HG03060 (cell line): ENCODE data around the gene KLHL17.
"Not testable (repeated sequence)": the region's sequence is repeated elsewhere in the genome, so short reads cannot be mapped to it uniquely, and the experiment has no call there.

ENCODE experiments used
- ATAC-seq: cut with Tn5 transposase; IDR thresholded peaks from one replicate; pipeline ENCODE4 v1.9.1; 2021; ENCODE audit warnings: low read depth, moderate number of reproducible peaks; ENCODE audit not compliant: unreplicated experiment

KLHL17 gene

GRCh38 chr1:935751-936231, 24.6 kb upstream of the KLHL17 start:
- no peak for ATAC-seq

- ATAC-seq = no peak
These were observed 23.8 kb upstream of the KLHL17 start for GRCh38 chr1:936348-937264.

GRCh38 chr1:937521-937920, 22.9 kb upstream of the KLHL17 start:
- no peak for ATAC-seq

- ATAC-seq = no peak
These were observed 22.2 kb upstream of the KLHL17 start for GRCh38 chr1:938088-938683.

- ATAC-seq = no peak
These were observed 21.5 kb upstream of the KLHL17 start for GRCh38 chr1:938711-939489.

GRCh38 chr1:939511-940106, 20.8 kb upstream of the KLHL17 start:
- ATAC-seq = no peak

- no peak for ATAC-seq
These were observed 20.0 kb upstream of the KLHL17 start for GRCh38 chr1:940107-941014.

- ATAC-seq = no peak
These were observed 19.3 kb upstream of the KLHL17 start for GRCh38 chr1:941015-941587.

- ATAC-seq = no peak
These were observed 18.6 kb upstream of the KLHL17 start for GRCh38 chr1:941588-942383.

GRCh38 chr1:942411-942821, 18.0 kb upstream of the KLHL17 start:
- ATAC-seq = no peak

GRCh38 chr1:942864-943533, 17.4 kb upstream of the KLHL17 start:
- ATAC-seq = no peak

GRCh38 chr1:943545-944340, 16.6 kb upstream of the KLHL17 start:
- ATAC-seq = no peak

- no peak for ATAC-seq
These were observed 15.8 kb upstream of the KLHL17 start for GRCh38 chr1:944341-945325.

GRCh38 chr1:945688-946556, 14.5 kb upstream of the KLHL17 start:
- no peak for ATAC-seq

- not testable (repeated sequence) for ATAC-seq
These were observed 13.6 kb upstream of the KLHL17 start for GRCh38 chr1:946811-947210.
